ENCODE data around the gene ERC1. TPM values are rescaled to one million over a fixed set of nuclear protein-coding genes. Genes with fewer than 3 reads are reported as not detected.
"Not testable (repeated sequence)": the region's sequence is repeated elsewhere in the genome, so short reads cannot be mapped to it uniquely, and the experiment has no call there.

Gene ERC1
- total and polyA plus RNA-seq, 2 donors: 26.6 to 76.7 TPM

GRCh38 chr12:1115484-1116231 is 124.6 kb downstream of the ERC1 start:
- Histone ChIP-seq H3K36me3 (ENCODE audit: insufficient read depth) (no peaks in the 10 kb centered on the region), H3K27ac (ENCODE audit: low read depth) (no peak overlapping the region), H3K4me1 (ENCODE audit: insufficient read depth) (no peaks in the 10 kb centered on the region), H3K4me3 (ENCODE audit: low read depth, low read length) (no peak overlapping the region)
- 78% methylated on average over 4 of the region's 4 CpGs for WGBS
- DNase-seq (ENCODE audit: extremely low spot score): no peak

DNA sequence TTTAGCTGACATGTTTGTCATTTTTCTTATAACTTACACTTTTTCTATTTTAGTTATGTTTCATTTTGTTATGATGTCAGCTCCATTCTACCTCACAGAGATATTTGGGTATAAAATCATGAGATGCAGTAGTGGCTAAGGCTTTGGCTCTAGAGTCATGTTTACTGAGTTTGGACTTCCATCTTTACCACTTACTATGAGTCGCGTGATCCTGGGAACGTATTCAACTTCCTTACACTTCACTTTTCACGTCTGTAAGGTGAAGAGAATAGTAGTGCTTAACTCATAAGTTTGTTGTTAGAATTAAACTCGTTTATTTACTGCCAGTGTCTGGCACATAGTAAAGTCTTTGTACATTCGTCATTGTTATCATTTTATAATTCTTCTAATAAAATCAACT is 126.3 kb downstream of the ERC1 start:
- H3K27ac ChIP-seq (ENCODE audit: low read depth): no peak overlapping the region
- DNase-seq (ENCODE audit: extremely low spot score): no peak
- WGBS: 73% methylated on average over 6 of the region's 6 CpGs
- H3K4me1 ChIP-seq (ENCODE audit: insufficient read depth): no peaks in the 10 kb centered on the region
- no peak overlapping the region for H3K4me3 ChIP-seq (ENCODE audit: low read depth, low read length)
- no peaks in the 10 kb centered on the region for H3K36me3 ChIP-seq (ENCODE audit: insufficient read depth)

DNA sequence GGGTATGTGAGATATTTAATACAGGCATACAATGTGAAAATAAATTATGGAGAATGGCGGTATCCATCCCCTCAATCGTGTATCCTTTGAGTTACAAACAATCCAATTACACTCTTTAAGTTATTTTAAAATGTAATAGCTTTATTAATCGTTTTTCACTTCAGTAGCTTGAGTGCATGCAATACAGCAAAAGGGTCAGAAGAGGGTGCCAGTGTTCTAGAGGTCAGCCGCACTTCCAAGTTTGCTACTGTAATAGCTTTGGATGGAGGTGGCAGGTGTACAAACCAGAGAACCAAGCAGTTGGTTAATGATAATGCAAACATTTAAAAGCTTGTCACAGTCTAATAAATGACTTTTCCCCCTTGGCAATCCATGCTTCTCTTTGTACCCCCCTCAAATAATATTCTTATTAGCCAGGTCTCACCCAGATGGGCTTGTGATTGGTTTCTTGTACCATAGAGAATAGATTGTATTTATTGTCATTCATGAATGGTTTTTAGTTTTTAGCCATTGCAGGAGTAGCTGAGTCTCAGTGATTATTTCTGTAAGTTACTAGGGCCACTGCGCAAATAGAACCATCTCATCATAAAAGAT is 127.0 kb downstream of the ERC1 start:
- DNase-seq (ENCODE audit: extremely low spot score): no peak
- 25% methylated on average over 5 of the region's 5 CpGs for WGBS
- Histone ChIP-seq H3K27ac (ENCODE audit: low read depth) (no peak overlapping the region), H3K36me3 (ENCODE audit: insufficient read depth) (no peaks in the 10 kb centered on the region), H3K4me3 (ENCODE audit: low read depth, low read length) (no peak overlapping the region), H3K4me1 (ENCODE audit: insufficient read depth) (no peaks in the 10 kb centered on the region)

GRCh38 chr12:1122786-1123185 is 131.8 kb downstream of the ERC1 start:
- 75% methylated on average over 3 of the region's 3 CpGs for WGBS
- Histone ChIP-seq H3K27ac (ENCODE audit: low read depth) (no peak overlapping the region), H3K4me3 (ENCODE audit: low read depth, low read length) (no peak overlapping the region), H3K36me3 (ENCODE audit: insufficient read depth) (no peaks in the 10 kb centered on the region), H3K4me1 (ENCODE audit: insufficient read depth) (no peaks in the 10 kb centered on the region)
- no peak for DNase-seq (ENCODE audit: extremely low spot score)

DNA sequence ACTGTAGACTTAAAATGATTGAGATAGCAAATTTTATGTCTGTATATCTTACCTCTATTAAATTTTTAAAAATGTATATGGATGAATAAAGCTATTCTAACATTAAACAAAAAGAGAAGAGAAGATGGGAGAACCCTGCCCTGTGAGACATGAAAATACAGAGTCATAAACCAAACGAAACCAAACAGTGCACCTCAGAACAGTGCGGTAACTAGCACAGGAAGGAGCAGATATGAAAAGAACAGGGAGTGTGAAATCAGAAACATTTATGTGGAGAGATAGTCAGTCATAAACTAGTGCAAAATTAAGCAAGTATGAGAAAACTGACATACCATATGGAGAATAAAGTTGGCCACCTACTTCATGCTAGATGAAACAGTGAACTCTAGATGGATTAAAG is 135.1 kb downstream of the ERC1 start:
- no peak for DNase-seq (ENCODE audit: extremely low spot score)
- WGBS: 91% methylated on average over 2 of the region's 2 CpGs
- H3K36me3 ChIP-seq (ENCODE audit: insufficient read depth): no peaks in the 10 kb centered on the region

GRCh38 chr12:1127021-1127420 is 136.0 kb downstream of the ERC1 start:
- H3K36me3 ChIP-seq (ENCODE audit: insufficient read depth): no peaks in the 10 kb centered on the region
- H3K4me3 ChIP-seq (ENCODE audit: low read depth, low read length): no peak overlapping the region
- H3K27ac ChIP-seq (ENCODE audit: low read depth): no peak overlapping the region
- no peak for DNase-seq (ENCODE audit: extremely low spot score)
- 98% methylated on average over 1 of the region's 1 CpG for WGBS
- no peaks in the 10 kb centered on the region for H3K4me1 ChIP-seq (ENCODE audit: insufficient read depth)

More for the DNA sequence above, 135.1 kb downstream of the ERC1 start:
- Histone ChIP-seq H3K27ac (ENCODE audit: low read depth) (no peak overlapping the region), H3K4me1 (ENCODE audit: insufficient read depth) (no peaks in the 10 kb centered on the region), H3K4me3 (ENCODE audit: low read depth, low read length) (no peak overlapping the region)

- no peak overlapping the region for H3K4me3 ChIP-seq (ENCODE audit: low read depth, low read length)
- DNase-seq (ENCODE audit: extremely low spot score): peak; percentile 45
- H3K4me1 ChIP-seq (ENCODE audit: insufficient read depth): no peaks in the 10 kb centered on the region
- H3K27ac ChIP-seq (ENCODE audit: low read depth): no peak overlapping the region
- no peaks in the 10 kb centered on the region for H3K36me3 ChIP-seq (ENCODE audit: insufficient read depth)
- WGBS: 61% methylated on average over 3 of the region's 3 CpGs
Measured at GRCh38 chr12:1130164-1130563, 139.1 kb downstream of the ERC1 start.

DNA sequence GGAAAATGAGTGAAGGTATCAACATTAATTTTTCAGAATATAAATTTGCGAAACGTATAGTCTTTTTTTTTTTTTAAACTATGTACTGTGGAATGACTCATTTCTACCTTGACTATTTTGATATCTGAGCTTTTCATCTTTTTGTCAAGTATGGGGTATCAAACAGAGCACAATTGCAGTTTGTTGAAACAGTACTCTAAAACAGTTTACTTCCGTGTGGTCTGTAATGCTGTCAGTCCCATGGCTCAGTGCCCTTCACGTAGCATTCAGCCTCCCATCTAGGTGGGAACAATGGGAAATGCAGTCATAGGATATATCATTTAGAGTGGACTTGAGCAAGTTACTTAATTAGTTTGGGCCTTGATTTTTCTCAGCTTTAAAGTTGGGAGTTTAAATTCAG is 139.5 kb downstream of the ERC1 start:
- no peak overlapping the region for H3K4me3 ChIP-seq (ENCODE audit: low read depth, low read length)
- no peak for DNase-seq (ENCODE audit: extremely low spot score)
- peak overlapping the region; percentile 59 for H3K27ac ChIP-seq (ENCODE audit: low read depth)
- WGBS: 84% methylated on average over 4 of the region's 4 CpGs
- H3K36me3 ChIP-seq (ENCODE audit: insufficient read depth): no peaks in the 10 kb centered on the region
- no peaks in the 10 kb centered on the region for H3K4me1 ChIP-seq (ENCODE audit: insufficient read depth)

DNA sequence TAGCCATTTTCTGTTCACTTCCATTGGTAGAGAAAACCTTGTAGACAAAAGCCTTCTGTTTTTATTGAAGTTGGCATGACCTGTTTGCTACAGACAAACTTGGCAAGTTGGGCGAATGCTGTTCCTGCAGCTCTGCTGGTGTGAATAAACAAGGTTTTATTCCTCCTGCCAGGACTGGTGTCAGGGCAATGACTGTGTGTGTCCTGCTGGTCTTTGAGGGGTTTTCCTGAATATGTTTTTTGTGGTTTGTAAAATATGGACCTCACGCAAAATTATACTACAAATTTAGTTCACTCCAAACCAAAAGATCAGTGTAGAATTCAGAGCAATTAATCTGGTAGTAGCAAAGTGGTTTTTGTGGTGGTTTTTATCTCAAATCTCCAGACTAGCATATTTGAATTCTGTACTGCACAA is 140.8 kb downstream of the ERC1 start:
- 47% methylated on average over 2 of the region's 2 CpGs for WGBS
- H3K27ac ChIP-seq (ENCODE audit: low read depth): no peak overlapping the region
- H3K4me3 ChIP-seq (ENCODE audit: low read depth, low read length): no peak overlapping the region
- no peak for DNase-seq (ENCODE audit: extremely low spot score)
- no peaks in the 10 kb centered on the region for H3K36me3 ChIP-seq (ENCODE audit: insufficient read depth)
- no peaks in the 10 kb centered on the region for H3K4me1 ChIP-seq (ENCODE audit: insufficient read depth)

DNA sequence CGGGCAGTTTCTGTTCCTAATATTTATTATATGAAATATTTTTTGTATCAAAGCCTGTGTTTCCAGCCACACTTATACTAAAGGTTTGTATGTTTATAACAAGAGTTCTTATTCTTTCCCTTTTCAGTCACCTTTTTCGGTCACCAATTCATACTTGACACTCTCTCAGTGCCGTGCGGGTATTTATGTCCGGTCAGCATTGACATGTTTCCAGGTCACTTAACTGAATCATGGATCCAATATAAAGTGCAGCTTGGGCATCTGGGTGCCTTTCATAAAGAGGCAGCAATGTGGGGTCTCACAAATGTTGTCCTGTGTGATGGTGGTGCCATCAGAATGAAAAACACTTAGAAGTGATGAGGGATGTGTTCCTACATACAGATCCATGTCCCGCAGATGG is 141.3 kb downstream of the ERC1 start:
- Histone ChIP-seq H3K36me3 (ENCODE audit: insufficient read depth) (no peaks in the 10 kb centered on the region), H3K4me1 (ENCODE audit: insufficient read depth) (no peaks in the 10 kb centered on the region), H3K27ac (ENCODE audit: low read depth) (no peak overlapping the region), H3K4me3 (ENCODE audit: low read depth, low read length) (no peak overlapping the region)
- DNase-seq (ENCODE audit: extremely low spot score): no peak
- WGBS: 75% methylated on average over 6 of the region's 6 CpGs

DNA sequence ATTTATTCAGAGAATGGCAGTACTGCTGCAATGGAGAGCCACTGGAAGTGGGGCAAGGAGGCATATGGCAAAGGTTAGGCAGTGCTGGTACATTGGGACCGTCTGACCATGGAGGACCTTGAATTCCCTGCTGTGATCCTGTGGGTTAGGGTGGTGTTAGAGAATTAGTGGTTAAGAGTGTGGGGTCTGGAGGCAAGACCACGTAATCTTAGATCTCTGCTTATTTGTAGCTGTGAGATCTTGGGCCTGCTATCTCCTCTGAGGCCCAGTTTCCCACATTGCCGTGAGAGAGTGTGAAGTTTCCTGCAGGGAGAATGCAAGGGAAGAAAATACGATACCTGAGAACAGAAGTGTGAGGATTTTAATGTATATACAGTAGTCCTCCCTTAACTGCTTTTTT is 147.7 kb downstream of the ERC1 start:
- H3K4me1 ChIP-seq (ENCODE audit: insufficient read depth): no peaks in the 10 kb centered on the region
- no peak overlapping the region for H3K27ac ChIP-seq (ENCODE audit: low read depth)
- no peak overlapping the region for H3K4me3 ChIP-seq (ENCODE audit: low read depth, low read length)
- peaks cover 2% of the 10 kb centered on the region for H3K36me3 ChIP-seq (ENCODE audit: insufficient read depth)
- 96% methylated on average over 4 of the region's 4 CpGs for WGBS
- no peak for DNase-seq (ENCODE audit: extremely low spot score)

DNA sequence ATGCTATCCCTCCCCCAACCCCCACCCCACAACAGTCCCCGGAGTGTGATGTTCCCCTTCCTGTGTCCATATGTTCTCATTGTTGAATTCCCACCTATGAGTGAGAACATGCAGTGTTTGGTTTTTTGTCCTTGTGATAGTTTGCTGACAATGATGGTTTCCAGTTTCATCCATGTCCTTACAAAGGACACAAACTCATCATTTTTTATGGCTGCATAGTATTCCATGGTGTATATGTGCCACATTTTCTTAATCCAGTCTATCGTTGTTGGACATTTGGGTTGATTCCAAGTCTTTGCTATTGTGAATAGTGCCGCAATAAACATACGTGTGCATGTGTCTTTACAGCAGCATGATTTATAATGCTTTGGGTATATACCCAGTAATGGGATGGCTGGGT is 155.7 kb downstream of the ERC1 start:
- H3K4me3 ChIP-seq (ENCODE audit: low read depth, low read length); H3K4me1 ChIP-seq (ENCODE audit: insufficient read depth); H3K36me3 ChIP-seq (ENCODE audit: insufficient read depth); DNase-seq (ENCODE audit: extremely low spot score); H3K27ac ChIP-seq (ENCODE audit: low read depth): not testable (repeated sequence)
- WGBS: 99% methylated on average over 4 of the region's 4 CpGs

DNA sequence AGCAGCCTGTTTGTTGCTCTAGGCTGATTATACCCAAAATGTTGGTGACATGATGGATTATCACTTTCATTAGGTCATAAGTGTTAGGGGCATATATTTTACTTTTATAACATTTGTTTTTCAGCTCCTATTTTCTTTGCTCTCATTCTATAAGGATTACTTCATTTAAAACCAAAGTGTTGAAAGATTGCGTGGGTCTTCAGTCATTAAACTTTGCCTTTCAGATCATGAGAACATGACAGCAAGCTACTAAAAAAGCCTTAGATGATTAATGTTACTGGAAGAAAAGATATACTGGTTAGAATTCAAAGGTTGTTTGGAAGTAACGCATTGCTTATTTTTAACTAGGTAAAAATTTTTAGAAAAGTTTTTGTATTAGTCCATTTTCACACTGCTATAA is 156.8 kb downstream of the ERC1 start:
- WGBS: 94% methylated on average over 2 of the region's 2 CpGs
- DNase-seq (ENCODE audit: extremely low spot score): no peak
- Histone ChIP-seq H3K36me3 (ENCODE audit: insufficient read depth) (no peaks in the 10 kb centered on the region), H3K4me3 (ENCODE audit: low read depth, low read length) (no peak overlapping the region), H3K27ac (ENCODE audit: low read depth) (no peak overlapping the region), H3K4me1 (ENCODE audit: insufficient read depth) (no peaks in the 10 kb centered on the region)

- Histone ChIP-seq H3K4me3 (ENCODE audit: low read depth, low read length) (no peak overlapping the region), H3K36me3 (ENCODE audit: insufficient read depth) (peaks cover 3% of the 10 kb centered on the region), H3K27ac (ENCODE audit: low read depth) (no peak overlapping the region), H3K4me1 (ENCODE audit: insufficient read depth) (no peaks in the 10 kb centered on the region)
- 74% methylated on average over 3 of the region's 3 CpGs for WGBS
- no peak for DNase-seq (ENCODE audit: extremely low spot score)
Measured at GRCh38 chr12:1157046-1157445, 166.0 kb downstream of the ERC1 start.
